KMS-11 (cell line): ENCODE measurements around the gene FGF6.

ENCODE experiments used
- H2AFZ ChIP-seq: fragments of 200-600 bp; sonication (generic); 2 replicates; pipeline ENCODE4 v1.6.1; 2016; ENCODE audit warnings: antibody characterized with exemption, mixed run types, low read depth
- H3K27ac ChIP-seq: fragments of 200-600 bp; sonication (generic); 2 replicates; pipeline ENCODE4 v1.6.1; 2016; ENCODE audit warnings: mild to moderate bottlenecking, mixed run types
- H3K27me3 ChIP-seq: fragments of 200-600 bp; sonication (generic); 2 replicates; pipeline ENCODE4 v1.6.1; 2017; ENCODE audit warnings: mild to moderate bottlenecking, low read depth, mixed run types, moderate library complexity; ENCODE audit not compliant: insufficient read depth
- H3K36me3 ChIP-seq: fragments of 200-600 bp; sonication (generic); 2 replicates; pipeline ENCODE4 v1.6.1; 2017; ENCODE audit warnings: mild to moderate bottlenecking, mixed run types; ENCODE audit not compliant: insufficient read depth
- H3K4me1 ChIP-seq: fragments of 200-600 bp; sonication (generic); 2 replicates; pipeline ENCODE4 v1.6.1; 2016; ENCODE audit warnings: mild to moderate bottlenecking, low read depth, mixed run types; ENCODE audit not compliant: poor library complexity, severe bottlenecking
- H3K4me2 ChIP-seq: fragments of 200-600 bp; sonication (generic); 2 replicates; pipeline ENCODE4 v1.7.0; 2016; ENCODE audit warnings: mild to moderate bottlenecking, mixed run types
- H3K4me3 ChIP-seq: fragments of 200-600 bp; sonication (generic); IDR thresholded peaks from 2 replicates; pipeline ENCODE4 v1.6.1; 2017; ENCODE audit warnings: low read depth, low read length, mixed read lengths; ENCODE audit not compliant: insufficient read depth
- H3K79me2 ChIP-seq: fragments of 200-600 bp; sonication (generic); 2 replicates; pipeline ENCODE4 v1.6.1; 2016; ENCODE audit warnings: low read depth, mixed run types; ENCODE audit not compliant: insufficient read depth
- H3K9ac ChIP-seq: fragments of 200-600 bp; sonication (generic); 2 replicates; pipeline ENCODE4 v1.6.1; 2016; ENCODE audit warnings: mild to moderate bottlenecking, mixed run types
- H4K20me1 ChIP-seq: fragments of 200-600 bp; sonication (generic); 2 replicates; pipeline ENCODE4 v1.6.1; 2016; ENCODE audit warnings: mild to moderate bottlenecking, mixed run types; ENCODE audit not compliant: insufficient read depth
- CTCF ChIP-seq: fragments of 200-600 bp; sonication (generic); conservative IDR thresholded peaks from 2 replicates; pipeline ENCODE4 v1.6.1; 2017; ENCODE audit warnings: low read depth, mild to moderate bottlenecking, antibody characterized with exemption, low read length, moderate library complexity, mixed read lengths

FGF6 gene

DNA sequence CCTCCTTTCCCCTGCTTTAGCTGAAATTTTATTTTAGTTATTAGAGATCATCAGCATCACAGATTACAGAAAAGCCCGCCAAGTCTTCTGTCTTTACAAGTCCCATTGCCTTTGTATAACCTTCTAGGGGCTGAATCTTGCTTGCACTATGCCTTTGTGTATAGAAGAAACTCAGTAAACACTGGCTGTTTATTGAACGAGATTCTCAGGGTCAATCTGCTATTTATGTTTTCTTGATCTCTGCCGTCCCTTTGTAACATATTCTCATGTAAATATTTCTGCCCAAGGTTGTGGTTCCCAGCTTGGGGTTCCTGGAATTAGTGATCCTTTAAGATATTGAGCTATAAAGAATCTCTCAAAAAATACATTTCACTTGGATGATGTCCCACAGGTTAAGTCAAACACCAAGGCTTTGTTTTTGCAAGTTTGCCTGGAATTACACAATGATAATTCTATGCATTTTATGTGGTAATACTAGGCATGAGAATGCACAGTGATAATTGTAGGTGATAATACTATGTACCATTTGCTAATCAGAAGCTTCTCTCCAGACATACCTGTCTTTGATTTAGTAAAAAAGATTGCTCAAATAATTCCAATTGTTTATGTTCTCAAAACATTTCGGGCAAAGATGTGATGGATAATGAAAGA is 40.6 kb upstream of the FGF6 start:
- no peak overlapping the region for H2AFZ ChIP-seq
- TF ChIP-seq CTCF: no peak
- no peak overlapping the region for H3K4me2 ChIP-seq

DNA sequence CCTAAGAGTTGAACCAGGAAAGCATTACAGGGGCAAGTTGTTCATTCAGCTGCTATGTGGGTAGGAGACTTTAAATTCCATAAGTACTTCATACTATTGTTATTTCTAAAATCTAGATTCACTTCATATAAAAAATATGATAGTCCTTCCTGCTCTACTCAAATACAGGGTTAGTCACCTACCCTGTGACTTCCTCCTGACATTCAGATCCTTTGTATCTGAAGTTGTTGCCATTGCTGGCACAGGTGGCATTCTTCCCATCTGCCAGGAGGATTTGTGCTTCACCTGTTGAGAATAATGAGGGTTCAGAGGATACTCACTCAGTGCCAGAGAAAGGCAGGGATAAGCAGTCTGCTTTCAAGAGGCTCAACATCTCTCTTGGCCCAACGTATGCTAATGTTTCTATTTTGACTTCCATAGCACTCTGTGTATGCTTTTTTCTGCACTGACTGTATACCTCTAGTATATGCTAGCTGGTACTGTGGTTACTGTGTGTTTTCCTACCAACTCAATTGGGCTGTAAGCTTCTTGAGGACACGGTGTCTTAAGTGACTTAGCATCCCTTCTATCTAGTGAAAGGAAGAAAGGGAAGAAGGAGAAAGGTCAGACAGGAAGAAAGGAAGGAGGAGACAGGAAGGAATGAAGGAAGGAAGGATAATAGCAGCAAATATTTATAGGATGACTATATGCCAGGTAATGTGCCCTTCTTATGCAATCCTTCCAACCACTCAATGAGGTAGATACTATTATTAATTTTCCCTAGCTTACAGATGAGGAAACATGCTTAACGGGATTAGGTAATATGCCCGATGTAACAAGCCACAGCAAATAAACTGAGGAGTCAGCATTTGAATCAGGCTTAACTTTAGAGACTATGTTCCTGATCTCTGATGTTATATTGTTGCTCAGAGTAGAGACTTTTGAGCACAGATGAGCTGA is 38.5 kb upstream of the FGF6 start:
- H3K27ac ChIP-seq: no peak overlapping the region
- no peaks in the 10 kb centered on the region for H3K79me2 ChIP-seq
- no peak overlapping the region for H3K9ac ChIP-seq
- H2AFZ ChIP-seq: no peak overlapping the region
- H3K4me1 ChIP-seq: no peaks in the 10 kb centered on the region
- no peaks in the 10 kb centered on the region for H3K27me3 ChIP-seq
- H3K36me3 ChIP-seq: no peaks in the 10 kb centered on the region
- H3K4me2 ChIP-seq: no peak overlapping the region
- no peak for TF ChIP-seq CTCF
- H4K20me1 ChIP-seq: no peaks in the 10 kb centered on the region
- H3K4me3 ChIP-seq: no peak overlapping the region

More for the DNA sequence above, 40.6 kb upstream of the FGF6 start:
- H3K27me3 ChIP-seq: no peaks in the 10 kb centered on the region
- H3K36me3 ChIP-seq: no peaks in the 10 kb centered on the region
- H3K27ac ChIP-seq: no peak overlapping the region
- H4K20me1 ChIP-seq: no peaks in the 10 kb centered on the region
- H3K9ac ChIP-seq: no peak overlapping the region
- H3K79me2 ChIP-seq: no peaks in the 10 kb centered on the region
- no peaks in the 10 kb centered on the region for H3K4me1 ChIP-seq
- no peak overlapping the region for H3K4me3 ChIP-seq

DNA sequence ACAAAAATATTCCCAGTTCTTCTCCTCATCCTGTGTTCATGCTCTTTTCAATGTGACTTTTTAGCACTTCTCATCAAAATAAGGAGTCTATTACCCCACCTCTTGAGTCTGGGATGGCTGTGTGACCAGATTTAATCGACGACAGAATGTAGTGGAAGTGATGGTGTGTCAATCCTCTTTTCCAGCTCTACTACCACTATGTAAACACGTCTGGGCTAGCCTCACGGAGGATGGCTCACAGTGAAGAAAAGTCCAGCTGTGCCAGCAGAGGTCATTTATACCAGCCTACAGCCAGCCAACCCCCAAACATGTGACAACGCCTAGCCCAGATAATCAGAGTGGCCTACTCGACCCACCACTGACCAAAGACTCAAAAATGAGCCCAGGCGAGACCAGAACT is 37.3 kb upstream of the FGF6 start:
- no peaks in the 10 kb centered on the region for H3K27me3 ChIP-seq
- no peaks in the 10 kb centered on the region for H3K36me3 ChIP-seq
- H3K27ac ChIP-seq: no peak overlapping the region
- no peak for TF ChIP-seq CTCF
- no peak overlapping the region for H2AFZ ChIP-seq
- H3K4me3 ChIP-seq: no peak overlapping the region
- no peaks in the 10 kb centered on the region for H3K79me2 ChIP-seq
- no peaks in the 10 kb centered on the region for H3K4me1 ChIP-seq
- H4K20me1 ChIP-seq: no peaks in the 10 kb centered on the region
- H3K4me2 ChIP-seq: no peak overlapping the region
- H3K9ac ChIP-seq: no peak overlapping the region

DNA sequence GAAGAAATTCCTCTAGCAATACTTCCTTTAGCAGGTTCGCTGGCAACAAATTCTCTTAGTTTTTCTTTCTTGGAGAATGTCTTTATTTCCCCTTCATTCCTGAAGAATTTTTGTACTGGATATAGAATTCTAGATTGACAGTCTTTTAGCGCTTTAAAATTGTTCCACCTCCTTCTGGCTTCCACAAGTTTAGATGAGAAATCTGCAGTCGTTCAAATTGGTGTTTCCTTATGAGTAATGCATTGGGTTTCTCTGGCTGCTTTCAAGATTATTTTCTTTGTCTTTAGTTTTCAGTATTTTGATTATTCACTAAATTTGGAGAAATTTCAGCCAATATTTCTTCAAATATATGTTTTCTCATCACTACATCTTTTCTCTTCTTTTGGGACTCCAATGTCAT is 33.3 kb upstream of the FGF6 start:
- no peak overlapping the region for H3K4me2 ChIP-seq
- no peak overlapping the region for H3K4me3 ChIP-seq
- H3K27ac ChIP-seq: no peak overlapping the region
- no peaks in the 10 kb centered on the region for H3K4me1 ChIP-seq
- no peaks in the 10 kb centered on the region for H3K79me2 ChIP-seq
- H2AFZ ChIP-seq: no peak overlapping the region
- H3K27me3 ChIP-seq: no peaks in the 10 kb centered on the region
- no peaks in the 10 kb centered on the region for H4K20me1 ChIP-seq
- H3K9ac ChIP-seq: no peak overlapping the region
- TF ChIP-seq CTCF: no peak
- H3K36me3 ChIP-seq: no peaks in the 10 kb centered on the region
